Psoas muscle (tissue), 8 donors: ENCODE results near the gene PRRT3. TPM values are rescaled to one million over a fixed set of nuclear protein-coding genes. Genes with fewer than 3 reads are reported as not detected.

Experiments
- ATAC-seq, 4 donors: fragments of 200-7000 bp; cut with Tn5 transposase; one replicate each; pipeline ENCODE4 v1.9.1; 2020; ENCODE audit warnings: moderate library complexity in 3 of 4, mild to moderate bottlenecking in 2 of 4
- DNase-seq, 2 donors: peaks; one replicate each; pipeline ENCODE4 v3.0.0-alpha.2; 2020
- H3K27ac ChIP-seq: fragments of 200-600 bp; one replicate; pipeline ENCODE4 v1.8.0; 2022
- H3K27me3 ChIP-seq, 3 donors: fragments of 200-600 bp in 1 of 3; one replicate each; pipeline versions ENCODE4 v1.6.1 to v1.8.0; 2013 to 2022; ENCODE audit warnings: low read length in 2 of 3, mild to moderate bottlenecking in 2 of 3, moderate library complexity in 1 of 3; ENCODE audit not compliant: insufficient read depth in 3 of 3
- H3K36me3 ChIP-seq, 2 donors: fragments of 200-600 bp in 1 of 2; one replicate each; pipeline versions ENCODE4 v1.6.1 to v1.8.0; 2013 to 2022; ENCODE audit warnings: low read depth in 1 of 2, mild to moderate bottlenecking in 1 of 2, moderate library complexity in 1 of 2; ENCODE audit not compliant: insufficient read depth in 1 of 2
- H3K4me1 ChIP-seq: fragments of 200-600 bp; one replicate; pipeline ENCODE4 v1.8.0; 2022
- H3K4me3 ChIP-seq: fragments of 200-600 bp; one replicate; pipeline ENCODE4 v1.8.0; 2022; ENCODE audit warnings: mild to moderate bottlenecking
- H3K9me3 ChIP-seq: fragments of 200-600 bp; one replicate; pipeline ENCODE4 v1.8.0; 2022
- WGBS, 3 donors: extraction: QIAGEN DNeasy Blood & Tissue Kit; methylation state at CpG; one replicate each; pipeline versions ENCODE4 v1.1.6 to v1.1.7; 2013; 5-methylcytosine and 5-hydroxymethylcytosine counted together
- intact Hi-C, 2 donors: fragments of 100-400 bp; cut with DNase I; formaldehyde crosslinking; loops; one replicate each; pipeline versions ENCODE4 v1.11.0 to v1.14.2; 2022
- polyA plus RNA-seq, 3 donors: library from polyadenylated mRNA; stranded (reverse); fragments of 200-250 nt; gene quantifications; one replicate each; pipeline ENCODE4 v1.2.3, GENCODE V29; 2013
- total RNA-seq, 4 donors: library from RNA; stranded (reverse); fragmentation: NEBNext Ultra II Directional in 2 of 4; extraction: Animal tissue kit (Norgen Biotek cat#: 25700) in 2 of 4; gene quantifications; one replicate each; pipeline versions ENCODE4 v1.2.1 to v1.2.4, GENCODE V29; 2021 to 2023
- TF ChIP-seq, protein P1 (sequence below): fragments of 200-600 bp; IDR thresholded peaks from one replicate; pipeline ENCODE4 v1.8.0; 2022; ENCODE audit warnings: antibody characterized with exemption
- donor health status: healthy with polysubstance abuse.
- donor health status: DM: no; HTN: no; CAD: no; lungs with moderate emphysema.
- donor health status: Bipolar disorder and iron deficiency.
- donor health status: healthy.
- donor health status: DM: yes; HTN: yes; CAD: no.
- donor health status: DM: no; HTN: no; CAD: no.
- donor health status: DM: no; HTN: no; CAD: no.
- donor health status: DM: yes; HTN: yes; CAD: no.

The PRRT3 gene
- total and polyA plus RNA-seq, 7 donors = 0.55 to 4.0 (median 1.4) TPM

DNA sequence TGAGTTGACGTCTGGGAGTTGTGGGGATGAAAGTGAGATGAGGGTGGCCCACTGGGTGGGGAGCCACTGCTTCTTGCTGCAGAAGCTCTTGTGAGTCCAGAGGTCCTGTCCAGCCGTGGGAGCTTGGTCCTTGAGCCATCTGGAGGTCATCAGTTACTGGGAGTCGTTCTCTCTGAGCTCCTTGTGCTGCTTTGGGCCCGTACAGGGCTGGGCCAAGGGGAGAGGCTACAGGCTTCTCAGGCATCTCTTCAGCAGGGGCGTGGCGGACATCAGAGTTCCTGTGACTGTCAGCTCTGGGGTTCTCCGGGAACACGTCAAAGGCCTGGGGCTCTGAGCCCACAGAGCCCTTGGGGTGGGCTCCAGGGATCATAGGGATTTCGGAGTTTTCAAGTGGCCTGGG, 2.6 kb downstream of the PRRT3 start:
- WGBS, 3 donors = 80 to 83% (median 82%) methylated on average over 9 of the region's 9 CpGs
- Histone ChIP-seq H3K36me3 (peaks cover 0 to 24% of the 10 kb centered on the region in 2 donors), H3K4me3 (no peak overlapping the region), H3K9me3 (no peaks in the 10 kb centered on the region), H3K27ac (no peak overlapping the region), H3K27me3 (no peaks in the 10 kb centered on the region), H3K4me1 (peaks cover 4% of the 10 kb centered on the region)
- TF ChIP-seq, protein P1, sequence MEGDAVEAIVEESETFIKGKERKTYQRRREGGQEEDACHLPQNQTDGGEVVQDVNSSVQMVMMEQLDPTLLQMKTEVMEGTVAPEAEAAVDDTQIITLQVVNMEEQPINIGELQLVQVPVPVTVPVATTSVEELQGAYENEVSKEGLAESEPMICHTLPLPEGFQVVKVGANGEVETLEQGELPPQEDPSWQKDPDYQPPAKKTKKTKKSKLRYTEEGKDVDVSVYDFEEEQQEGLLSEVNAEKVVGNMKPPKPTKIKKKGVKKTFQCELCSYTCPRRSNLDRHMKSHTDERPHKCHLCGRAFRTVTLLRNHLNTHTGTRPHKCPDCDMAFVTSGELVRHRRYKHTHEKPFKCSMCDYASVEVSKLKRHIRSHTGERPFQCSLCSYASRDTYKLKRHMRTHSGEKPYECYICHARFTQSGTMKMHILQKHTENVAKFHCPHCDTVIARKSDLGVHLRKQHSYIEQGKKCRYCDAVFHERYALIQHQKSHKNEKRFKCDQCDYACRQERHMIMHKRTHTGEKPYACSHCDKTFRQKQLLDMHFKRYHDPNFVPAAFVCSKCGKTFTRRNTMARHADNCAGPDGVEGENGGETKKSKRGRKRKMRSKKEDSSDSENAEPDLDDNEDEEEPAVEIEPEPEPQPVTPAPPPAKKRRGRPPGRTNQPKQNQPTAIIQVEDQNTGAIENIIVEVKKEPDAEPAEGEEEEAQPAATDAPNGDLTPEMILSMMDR = no peak
- ATAC-seq (no peak), DNase-seq (no peak)
- intact Hi-C loops = loop anchor here in 1 of 2 donors (5.0 to 10.0 kb wide), 2 partner anchors 73 to 185 kb away; no protein-coding TSS in a partner anchor

DNA sequence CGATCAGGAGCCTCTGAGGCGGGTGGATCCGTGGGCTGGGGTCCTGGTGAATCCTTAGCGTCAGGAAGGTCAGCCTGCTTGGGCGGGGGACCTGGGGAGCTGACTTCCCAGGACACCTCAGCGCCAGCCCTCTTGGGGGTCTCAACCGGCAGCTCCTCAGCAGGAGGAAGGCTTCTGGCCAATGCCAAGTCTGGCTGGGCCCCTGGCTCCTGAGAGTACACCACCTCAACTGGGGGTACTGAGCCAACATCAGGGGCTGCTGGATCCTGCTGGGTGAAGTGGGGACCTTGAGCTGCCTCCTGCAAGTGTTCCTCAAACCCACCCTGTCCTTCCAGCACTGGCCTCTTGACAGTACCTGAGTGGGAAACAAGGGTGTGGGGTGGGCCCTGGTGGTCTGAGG, 3.1 kb downstream of the PRRT3 start:
- Histone ChIP-seq H3K36me3 (peaks cover 0 to 28% of the 10 kb centered on the region in 2 donors), H3K9me3 (no peaks in the 10 kb centered on the region), H3K27ac (no peak overlapping the region), H3K27me3 (no peaks in the 10 kb centered on the region), H3K4me1 (peaks cover 4% of the 10 kb centered on the region), H3K4me3 (no peak overlapping the region)
- DNase-seq (no peak), ATAC-seq (no peak)
- TF ChIP-seq, protein P1 = no peak
- intact Hi-C loops = loop anchor here in 1 of 2 donors (5.0 to 10.0 kb wide), 2 partner anchors 73 to 186 kb away; no protein-coding TSS in a partner anchor
- WGBS, 3 donors = 92 to 94% (median 94%) methylated on average over 7 of the region's 7 CpGs

DNA sequence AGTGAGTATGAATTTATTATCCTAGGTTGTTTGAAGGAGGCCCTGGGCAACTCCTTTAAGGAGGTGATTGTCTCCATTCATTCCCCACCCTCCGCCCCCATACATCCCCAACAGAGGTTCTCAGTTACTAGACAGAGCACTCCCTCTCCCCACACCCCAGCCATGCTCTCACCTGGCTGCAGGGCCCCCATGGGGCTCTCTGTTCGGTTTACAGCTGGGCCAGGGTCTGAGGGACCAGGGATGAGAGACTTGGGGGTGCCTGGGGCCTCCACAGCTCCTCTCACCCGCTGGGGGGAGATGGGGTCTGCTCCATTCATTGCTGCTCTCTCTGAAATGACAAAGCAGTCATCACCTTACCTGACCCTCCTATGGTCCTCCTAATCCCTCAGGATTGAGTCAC, 3.6 kb downstream of the PRRT3 start:
- H3K27ac ChIP-seq = no peak overlapping the region

DNA sequence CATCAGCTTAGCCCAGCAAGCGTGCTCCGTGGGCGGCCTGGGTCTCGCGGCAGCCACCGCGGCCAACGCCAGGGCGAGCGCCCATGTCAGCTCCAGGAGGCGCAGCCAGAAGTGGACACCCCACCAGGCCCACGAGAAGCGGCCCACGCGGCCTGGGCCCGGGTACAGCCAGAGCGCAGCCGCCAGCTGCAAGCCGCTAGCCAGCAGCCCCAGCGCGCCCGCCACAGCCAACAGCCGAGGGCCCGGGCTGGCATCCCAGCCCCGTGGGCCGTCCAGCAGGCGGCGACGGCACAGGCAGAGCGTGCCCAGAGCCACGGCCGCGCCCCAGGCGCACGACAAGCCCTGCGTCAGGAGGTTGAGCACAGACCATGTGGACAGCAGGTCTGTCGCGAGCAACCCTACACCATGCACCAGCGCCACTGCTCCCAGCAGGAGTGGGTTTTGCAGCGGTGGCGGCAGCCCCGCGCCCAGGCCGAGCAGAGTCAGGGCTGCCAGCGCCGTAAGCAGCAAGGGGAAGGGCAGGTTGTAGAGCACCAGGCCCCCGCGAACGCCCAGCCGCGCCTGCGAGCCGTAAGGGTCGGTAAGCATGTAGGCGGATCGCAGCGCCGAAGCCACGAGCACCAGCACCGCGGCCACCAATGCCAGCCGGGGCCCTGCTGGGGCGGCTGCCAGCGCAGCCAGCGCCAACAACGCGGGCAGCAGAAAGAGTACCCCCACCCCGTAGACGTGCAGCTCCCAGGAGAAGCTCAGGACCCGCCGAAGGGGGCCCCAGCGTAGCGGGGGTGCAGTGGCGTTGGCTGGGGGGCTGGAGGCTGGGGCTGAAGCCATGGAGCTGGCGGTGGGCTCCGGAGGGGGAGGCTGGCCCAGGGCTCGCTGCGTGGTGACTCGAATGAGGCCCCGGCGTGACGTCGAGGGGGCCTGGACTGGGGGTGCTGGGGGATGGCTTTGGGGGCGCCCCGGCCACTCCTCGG, 4.9 kb downstream of the PRRT3 start:
- H3K9me3 ChIP-seq = no peaks in the 10 kb centered on the region
- H3K27me3 ChIP-seq = no peaks in the 10 kb centered on the region
- intact Hi-C loops = loop anchor here in 1 of 2 donors (5.0 to 10.0 kb wide), 2 partner anchors 75 to 187 kb away; no protein-coding TSS in a partner anchor
- peak; percentile 80 to 90 for DNase-seq
- TF ChIP-seq, protein P1 = peak; percentile 63
- peak overlapping the region; percentile 81 for H3K27ac ChIP-seq
- 20 to 29% (median 22%) methylated on average over 69 to 86 of the region's 86 CpGs for WGBS, 3 donors
- ATAC-seq = peak; percentile 89 to 92 (median 90)
- H3K4me1 ChIP-seq = peaks cover 2% of the 10 kb centered on the region
- peaks cover 0 to 46% of the 10 kb centered on the region in 2 donors for H3K36me3 ChIP-seq
- H3K4me3 ChIP-seq = peak overlapping the region; percentile 81

More for the DNA sequence above, 3.6 kb downstream of the PRRT3 start:
- no peak for ATAC-seq
- TF ChIP-seq, protein P1 = no peak
- Histone ChIP-seq H3K4me3 (peak overlapping the region; percentile 81), H3K9me3 (no peaks in the 10 kb centered on the region), H3K36me3 (peaks cover 0 to 34% of the 10 kb centered on the region in 2 donors), H3K27me3 (no peaks in the 10 kb centered on the region), H3K4me1 (peaks cover 4% of the 10 kb centered on the region)
- intact Hi-C loops = loop anchor here in 1 of 2 donors (5.0 to 10.0 kb wide), 2 partner anchors 74 to 186 kb away; no protein-coding TSS in a partner anchor
- no peak for DNase-seq
- whole genome bisulfite sequencing, 3 donors = 85 to 88% (median 86%) methylated on average over 3 of the region's 3 CpGs
